ENCODE measurements around the gene APH1B. TPM values are rescaled to one million over a fixed set of nuclear protein-coding genes. Genes with fewer than 3 reads are reported as not detected.
A peak's percentile ranks its signal among the peaks of the same experiment; 100 is the strongest.

The APH1B gene
- total RNA-seq, 1 donor from 2014 or later, result 17.0 TPM

GRCh38 chr15:63261311-63261710, 16.1 kb upstream of the APH1B start:
- H3K27ac ChIP-seq, result no peak overlapping the region
- DNase-seq (ENCODE audit: low spot score in 2 of 2), result no peak
- no peaks in the 10 kb centered on the region for H3K27me3 ChIP-seq
- TF ChIP-seq, protein P1, sequence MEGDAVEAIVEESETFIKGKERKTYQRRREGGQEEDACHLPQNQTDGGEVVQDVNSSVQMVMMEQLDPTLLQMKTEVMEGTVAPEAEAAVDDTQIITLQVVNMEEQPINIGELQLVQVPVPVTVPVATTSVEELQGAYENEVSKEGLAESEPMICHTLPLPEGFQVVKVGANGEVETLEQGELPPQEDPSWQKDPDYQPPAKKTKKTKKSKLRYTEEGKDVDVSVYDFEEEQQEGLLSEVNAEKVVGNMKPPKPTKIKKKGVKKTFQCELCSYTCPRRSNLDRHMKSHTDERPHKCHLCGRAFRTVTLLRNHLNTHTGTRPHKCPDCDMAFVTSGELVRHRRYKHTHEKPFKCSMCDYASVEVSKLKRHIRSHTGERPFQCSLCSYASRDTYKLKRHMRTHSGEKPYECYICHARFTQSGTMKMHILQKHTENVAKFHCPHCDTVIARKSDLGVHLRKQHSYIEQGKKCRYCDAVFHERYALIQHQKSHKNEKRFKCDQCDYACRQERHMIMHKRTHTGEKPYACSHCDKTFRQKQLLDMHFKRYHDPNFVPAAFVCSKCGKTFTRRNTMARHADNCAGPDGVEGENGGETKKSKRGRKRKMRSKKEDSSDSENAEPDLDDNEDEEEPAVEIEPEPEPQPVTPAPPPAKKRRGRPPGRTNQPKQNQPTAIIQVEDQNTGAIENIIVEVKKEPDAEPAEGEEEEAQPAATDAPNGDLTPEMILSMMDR (IDR thresholded peaks at IDR 0.05), result no peak
- intact Hi-C loops (cut with DNase I), result no loop called here
- no peak overlapping the region for H3K4me3 ChIP-seq
- H3K4me1 ChIP-seq, result peaks cover 0 to 6% of the 10 kb centered on the region in 2 donors
- H3K9me3 ChIP-seq, result no peaks in the 10 kb centered on the region
- H3K36me3 ChIP-seq, result peaks cover 17 to 54% of the 10 kb centered on the region in 2 donors

DNA sequence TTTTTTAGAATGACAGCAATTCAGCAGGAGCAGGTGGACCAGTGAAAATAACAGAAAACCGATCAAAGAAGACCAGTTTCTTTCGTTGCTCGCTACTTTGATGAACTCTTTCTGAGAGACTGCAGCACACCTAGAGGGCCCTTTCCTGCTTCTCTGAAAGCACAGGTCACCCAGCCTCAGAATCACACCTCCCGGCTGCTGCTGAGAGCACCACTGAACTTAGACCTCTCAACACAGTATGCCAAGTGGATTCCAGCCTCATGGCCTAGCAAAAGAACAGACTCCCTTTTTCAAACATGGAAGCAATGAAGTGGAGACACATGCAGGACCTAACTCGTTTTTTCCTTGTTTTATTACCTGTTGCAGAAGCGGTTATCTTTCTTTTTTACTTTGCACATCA, 13.9 kb upstream of the APH1B start:
- no peaks in the 10 kb centered on the region for H3K4me1 ChIP-seq
- DNase-seq (ENCODE audit: low spot score in 2 of 2), result no peak
- TF ChIP-seq, protein P1 (IDR thresholded peaks at IDR 0.05), result no peak
- intact Hi-C loops (cut with DNase I), result no loop called here
- no peak overlapping the region for H3K27ac ChIP-seq
- H3K36me3 ChIP-seq, result peaks cover 17 to 52% of the 10 kb centered on the region in 2 donors
- H3K9me3 ChIP-seq, result no peaks in the 10 kb centered on the region
- no peaks in the 10 kb centered on the region for H3K27me3 ChIP-seq
- no peak overlapping the region for H3K4me3 ChIP-seq

- H3K4me1 ChIP-seq, result no peaks in the 10 kb centered on the region
- TF ChIP-seq, protein P1 (IDR thresholded peaks at IDR 0.05), result no peak
- no peak for DNase-seq (ENCODE audit: low spot score in 2 of 2)
- intact Hi-C loops (cut with DNase I), result no loop called here
- no peak overlapping the region for H3K27ac ChIP-seq
- no peak overlapping the region for H3K4me3 ChIP-seq
- H3K36me3 ChIP-seq, result peaks cover 11 to 45% of the 10 kb centered on the region in 2 donors
- H3K27me3 ChIP-seq, result no peaks in the 10 kb centered on the region
- H3K9me3 ChIP-seq, result no peaks in the 10 kb centered on the region
These were observed 12.6 kb upstream of the APH1B start for GRCh38 chr15:63264688-63265293.

DNA sequence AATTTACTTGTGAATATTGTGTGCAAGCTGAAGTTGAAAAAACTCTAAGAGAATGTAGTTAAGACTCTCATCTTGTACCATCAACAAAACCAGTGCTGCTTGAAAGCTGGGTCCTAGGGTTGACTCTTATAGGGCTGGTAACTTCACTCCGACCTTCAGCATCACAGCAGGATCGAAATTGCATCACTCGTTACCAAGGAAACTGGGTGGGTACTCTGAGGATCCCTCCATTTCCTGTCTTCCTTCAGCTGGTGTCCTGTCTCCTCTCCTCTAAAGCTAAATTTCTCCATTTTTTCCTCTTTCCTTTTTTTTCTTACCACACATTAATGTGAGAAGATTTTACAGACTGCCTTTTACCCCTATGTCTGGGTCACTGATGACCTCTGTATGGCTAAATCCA, 3.0 kb upstream of the APH1B start:
- H3K27ac ChIP-seq, result no peak overlapping the region
- TF ChIP-seq, protein P1 (IDR thresholded peaks at IDR 0.05), result no peak
- intact Hi-C loops (cut with DNase I), result no loop called here
- DNase-seq (ENCODE audit: low spot score in 2 of 2), result no peak
- H3K27me3 ChIP-seq, result no peaks in the 10 kb centered on the region
- H3K36me3 ChIP-seq, result no peaks in the 10 kb centered on the region
- H3K9me3 ChIP-seq, result no peaks in the 10 kb centered on the region
- no peak overlapping the region for H3K4me3 ChIP-seq
- H3K4me1 ChIP-seq, result peaks cover 0 to 2% of the 10 kb centered on the region in 2 donors

DNA sequence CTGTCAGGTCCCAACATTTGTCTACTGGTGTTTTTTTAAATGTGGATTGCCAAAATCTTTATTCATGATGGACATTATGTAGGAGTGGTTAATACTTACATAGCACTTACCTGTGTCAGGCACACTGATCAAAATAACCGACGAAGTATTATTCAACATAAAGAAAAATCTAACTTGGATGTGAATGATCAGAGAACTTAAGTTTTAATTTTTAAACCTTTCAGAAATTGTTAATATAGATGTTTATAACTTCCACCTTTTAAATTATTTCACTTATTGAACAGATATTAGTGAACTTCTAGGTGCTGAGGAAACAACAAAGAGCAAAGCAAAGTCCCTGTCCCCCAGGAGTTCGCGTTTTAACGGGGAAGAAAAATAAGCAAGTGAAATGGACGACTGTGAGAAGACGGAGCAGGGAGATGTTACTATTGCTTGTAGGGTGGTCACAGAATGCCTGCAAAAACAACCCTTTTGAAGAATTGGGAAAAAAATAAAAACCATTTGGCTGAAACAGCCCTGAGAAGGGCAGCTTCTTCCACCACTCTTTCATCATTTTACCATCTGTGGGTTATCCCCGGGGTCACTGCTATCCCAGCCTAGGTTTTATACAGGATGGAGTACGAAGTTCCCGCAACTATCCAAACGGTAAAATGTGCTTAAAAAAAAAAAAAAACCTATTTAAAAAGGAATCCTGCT, 915 bp upstream of the APH1B start:
- H3K4me3 ChIP-seq, result peak overlapping the region; percentile 76 to 81
- TF ChIP-seq, protein P1 (IDR thresholded peaks at IDR 0.05), result no peak
- DNase-seq (ENCODE audit: low spot score in 2 of 2), result no peak
- no peaks in the 10 kb centered on the region for H3K27me3 ChIP-seq
- H3K9me3 ChIP-seq, result no peaks in the 10 kb centered on the region
- intact Hi-C loops (cut with DNase I), result loop anchor here (1.0 to 5.0 kb wide), 4 partner anchors 87 to 229 kb away; partner anchors contain the start of genes LACTB, RAB8B and RPS27L
- peak overlapping the region; percentile 84 to 87 for H3K27ac ChIP-seq
- H3K4me1 ChIP-seq, result peaks cover 0 to 2% of the 10 kb centered on the region in 2 donors
- no peaks in the 10 kb centered on the region for H3K36me3 ChIP-seq
